Activated CD4-positive, alpha-beta memory T cell treated with anti-CD3 and anti-CD28 coated beads, Interleukin-2, amount 10 ng/mL, durations not matched to agents 7 days and 5 days (primary cell): ENCODE data around the gene NRG3. TPM values are rescaled to one million over a fixed set of nuclear protein-coding genes. Genes with fewer than 3 reads are reported as not detected.

ENCODE experiments used
- CTCF ChIA-PET: fragments of 350-600 bp; sonication (Branson Sonifier 250); formaldehyde crosslinking; loops from one replicate; lab custom pipeline; 2021; ENCODE audit warnings: antibody characterized with exemption, inconsistent platforms; lab: Charles Lee
- POLR2A ChIA-PET: fragments of 350-600 bp; sonication (Branson Sonifier 250); formaldehyde crosslinking; loops from one replicate; lab custom pipeline; 2021; ENCODE audit warnings: antibody characterized with exemption; lab: Charles Lee
- DNase-seq: peaks from one replicate; pipeline ENCODE4 v3.0.0-alpha.2; 2020
- H3K27ac Mint-ChIP-seq: one replicate; pipeline ENCODE4 v1.8.0; 2021; ENCODE audit warnings: mild to moderate bottlenecking, mixed read lengths
- H3K27me3 Mint-ChIP-seq: one replicate; pipeline ENCODE4 v1.8.0; 2021; ENCODE audit warnings: mixed read lengths
- H3K36me3 Mint-ChIP-seq: one replicate; pipeline ENCODE4 v1.8.0; 2021; ENCODE audit warnings: low read depth, mixed read lengths
- H3K4me1 Mint-ChIP-seq: one replicate; pipeline ENCODE4 v1.8.0; 2021; ENCODE audit warnings: mixed read lengths
- H3K4me3 Mint-ChIP-seq: one replicate; pipeline ENCODE4 v1.8.0; 2021; ENCODE audit warnings: mild to moderate bottlenecking, mixed read lengths
- H3K9me3 Mint-ChIP-seq: one replicate; pipeline ENCODE4 v1.8.0; 2021; ENCODE audit warnings: mixed read lengths
- total RNA-seq, 2 experiments: library from RNA; stranded (reverse); gene quantifications; one replicate each; pipeline ENCODE4 v1.2.3, GENCODE V29; 2021

NRG3 gene
- total RNA-seq, 2 experiments from 2014 or later: not detected

- Mint-ChIP-seq H3K4me1 (no peaks in the 10 kb centered on the region), H3K4me3 (no peak overlapping the region), H3K36me3 (no peaks in the 10 kb centered on the region), H3K27me3 (no peaks in the 10 kb centered on the region), H3K9me3 (peaks cover 15% of the 10 kb centered on the region), H3K27ac (no peak overlapping the region)
- no peak for DNase-seq
- ChIA-PET CTCF (no interaction called here), POLR2A (no interaction called here)
Measured at GRCh38 chr10:82267465-82267864, 392.5 kb downstream of the NRG3 start.

- peaks cover 13% of the 10 kb centered on the region for H3K9me3 Mint-ChIP-seq
- no peak overlapping the region for H3K4me3 Mint-ChIP-seq
- CTCF ChIA-PET: no interaction called here
- DNase-seq: no peak
- H3K27ac Mint-ChIP-seq: no peak overlapping the region
- no peaks in the 10 kb centered on the region for H3K27me3 Mint-ChIP-seq
- no peaks in the 10 kb centered on the region for H3K36me3 Mint-ChIP-seq
- POLR2A ChIA-PET: no interaction called here
- H3K4me1 Mint-ChIP-seq: no peaks in the 10 kb centered on the region
Measured at GRCh38 chr10:82267960-82268359, 393.0 kb downstream of the NRG3 start.

- Mint-ChIP-seq H3K36me3 (no peaks in the 10 kb centered on the region), H3K9me3 (peaks cover 2% of the 10 kb centered on the region), H3K27me3 (no peaks in the 10 kb centered on the region), H3K27ac (no peak overlapping the region), H3K4me3 (no peak overlapping the region), H3K4me1 (no peaks in the 10 kb centered on the region)
- no peak for DNase-seq
- CTCF ChIA-PET: no interaction called here
- POLR2A ChIA-PET: no interaction called here
Measured at GRCh38 chr10:82277591-82277990, 402.6 kb downstream of the NRG3 start.

- Mint-ChIP-seq H3K36me3 (no peaks in the 10 kb centered on the region), H3K4me1 (no peaks in the 10 kb centered on the region), H3K27ac (no peak overlapping the region), H3K27me3 (no peaks in the 10 kb centered on the region), H3K4me3 (no peak overlapping the region), H3K9me3 (peaks cover 2% of the 10 kb centered on the region)
- POLR2A ChIA-PET: no interaction called here
- CTCF ChIA-PET: no interaction called here
- no peak for DNase-seq
Measured at GRCh38 chr10:82278401-82279182, 403.6 kb downstream of the NRG3 start.

GRCh38 chr10:82282782-82283456 lies 407.9 kb downstream of the NRG3 start:
- CTCF ChIA-PET: interaction anchor here (0.7 kb wide), 1 partner anchor 12 kb away, joined by 3 read pairs; no protein-coding TSS in a partner anchor
- no peaks in the 10 kb centered on the region for H3K36me3 Mint-ChIP-seq
- H3K9me3 Mint-ChIP-seq: peaks cover 7% of the 10 kb centered on the region
- POLR2A ChIA-PET: no interaction called here
- H3K4me3 Mint-ChIP-seq: no peak overlapping the region
- no peak overlapping the region for H3K27ac Mint-ChIP-seq
- no peaks in the 10 kb centered on the region for H3K4me1 Mint-ChIP-seq
- no peaks in the 10 kb centered on the region for H3K27me3 Mint-ChIP-seq
- no peak for DNase-seq

GRCh38 chr10:82284180-82284579 lies 409.2 kb downstream of the NRG3 start:
- no peaks in the 10 kb centered on the region for H3K27me3 Mint-ChIP-seq
- ChIA-PET POLR2A (no interaction called here), CTCF (no interaction called here)
- no peak overlapping the region for H3K27ac Mint-ChIP-seq
- no peak overlapping the region for H3K4me3 Mint-ChIP-seq
- H3K9me3 Mint-ChIP-seq: peaks cover 5% of the 10 kb centered on the region
- no peaks in the 10 kb centered on the region for H3K36me3 Mint-ChIP-seq
- no peaks in the 10 kb centered on the region for H3K4me1 Mint-ChIP-seq
- DNase-seq: no peak

- H3K27ac Mint-ChIP-seq: no peak overlapping the region
- H3K4me1 Mint-ChIP-seq: no peaks in the 10 kb centered on the region
- no peak overlapping the region for H3K4me3 Mint-ChIP-seq
- DNase-seq: no peak
- H3K9me3 Mint-ChIP-seq: peaks cover 5% of the 10 kb centered on the region
- no peaks in the 10 kb centered on the region for H3K36me3 Mint-ChIP-seq
- ChIA-PET POLR2A (no interaction called here), CTCF (no interaction called here)
- no peaks in the 10 kb centered on the region for H3K27me3 Mint-ChIP-seq
Measured at GRCh38 chr10:82288461-82288881, 413.5 kb downstream of the NRG3 start.

GRCh38 chr10:82289945-82290344 lies 415.0 kb downstream of the NRG3 start:
- CTCF ChIA-PET: no interaction called here

GRCh38 chr10:82294874-82295378 lies 419.9 kb downstream of the NRG3 start:
- ChIA-PET CTCF (interaction anchor here (0.6 kb wide), 1 partner anchor 13 kb away, joined by 3 read pairs; no protein-coding TSS in a partner anchor), POLR2A (no interaction called here)
- Mint-ChIP-seq H3K9me3 (peaks cover 6% of the 10 kb centered on the region), H3K27me3 (no peaks in the 10 kb centered on the region), H3K4me3 (no peak overlapping the region), H3K27ac (no peak overlapping the region), H3K36me3 (no peaks in the 10 kb centered on the region), H3K4me1 (no peaks in the 10 kb centered on the region)
- DNase-seq: no peak

More at GRCh38 chr10:82289945-82290344, 415.0 kb downstream of the NRG3 start:
- no peaks in the 10 kb centered on the region for H3K36me3 Mint-ChIP-seq
- no peaks in the 10 kb centered on the region for H3K27me3 Mint-ChIP-seq
- DNase-seq: no peak
- H3K4me3 Mint-ChIP-seq: no peak overlapping the region
- POLR2A ChIA-PET: no interaction called here
- H3K4me1 Mint-ChIP-seq: no peaks in the 10 kb centered on the region
- peaks cover 5% of the 10 kb centered on the region for H3K9me3 Mint-ChIP-seq
- no peak overlapping the region for H3K27ac Mint-ChIP-seq

- DNase-seq: no peak
- no peaks in the 10 kb centered on the region for H3K36me3 Mint-ChIP-seq
- no peaks in the 10 kb centered on the region for H3K4me1 Mint-ChIP-seq
- peaks cover 13% of the 10 kb centered on the region for H3K9me3 Mint-ChIP-seq
- POLR2A ChIA-PET: no interaction called here
- no peak overlapping the region for H3K27ac Mint-ChIP-seq
- CTCF ChIA-PET: no interaction called here
- no peaks in the 10 kb centered on the region for H3K27me3 Mint-ChIP-seq
- no peak overlapping the region for H3K4me3 Mint-ChIP-seq
Measured at GRCh38 chr10:82308641-82309040, 433.6 kb downstream of the NRG3 start.

- ChIA-PET CTCF (no interaction called here), POLR2A (no interaction called here)
- no peaks in the 10 kb centered on the region for H3K27me3 Mint-ChIP-seq
- no peak overlapping the region for H3K4me3 Mint-ChIP-seq
- no peak for DNase-seq
- H3K9me3 Mint-ChIP-seq: peaks cover 14% of the 10 kb centered on the region
- H3K36me3 Mint-ChIP-seq: no peaks in the 10 kb centered on the region
- no peak overlapping the region for H3K27ac Mint-ChIP-seq
- H3K4me1 Mint-ChIP-seq: no peaks in the 10 kb centered on the region
Measured at GRCh38 chr10:82310839-82311238, 435.8 kb downstream of the NRG3 start.

GRCh38 chr10:82313401-82313800 lies 438.4 kb downstream of the NRG3 start:
- ChIA-PET POLR2A (no interaction called here), CTCF (no interaction called here)
- Mint-ChIP-seq H3K36me3 (no peaks in the 10 kb centered on the region), H3K9me3 (peaks cover 14% of the 10 kb centered on the region), H3K27me3 (no peaks in the 10 kb centered on the region), H3K4me1 (no peaks in the 10 kb centered on the region), H3K27ac (no peak overlapping the region), H3K4me3 (no peak overlapping the region)
- no peak for DNase-seq

GRCh38 chr10:82318534-82318933 lies 443.5 kb downstream of the NRG3 start:
- Mint-ChIP-seq H3K36me3 (no peaks in the 10 kb centered on the region), H3K27me3 (no peaks in the 10 kb centered on the region), H3K4me1 (no peaks in the 10 kb centered on the region), H3K4me3 (no peak overlapping the region), H3K9me3 (peaks cover 3% of the 10 kb centered on the region), H3K27ac (no peak overlapping the region)
- no peak for DNase-seq
- CTCF ChIA-PET: no interaction called here
- POLR2A ChIA-PET: no interaction called here
